Activated CD4-positive, alpha-beta T cell treated with anti-CD3 and anti-CD28 coated beads for 24 hours (primary cell): Measurements from ENCODE around the gene TSPAN10.

Source experiments
- DNase-seq, 2 donors: peaks; one replicate each; pipeline ENCODE4 v3.0.0-alpha.2; 2020; ENCODE audit warnings: low read depth in 2 of 2

The TSPAN10 gene

GRCh38 chr17:81687770-81688541 is 51.0 kb downstream of the TSPAN10 start:
- no peak for DNase-seq

DNA sequence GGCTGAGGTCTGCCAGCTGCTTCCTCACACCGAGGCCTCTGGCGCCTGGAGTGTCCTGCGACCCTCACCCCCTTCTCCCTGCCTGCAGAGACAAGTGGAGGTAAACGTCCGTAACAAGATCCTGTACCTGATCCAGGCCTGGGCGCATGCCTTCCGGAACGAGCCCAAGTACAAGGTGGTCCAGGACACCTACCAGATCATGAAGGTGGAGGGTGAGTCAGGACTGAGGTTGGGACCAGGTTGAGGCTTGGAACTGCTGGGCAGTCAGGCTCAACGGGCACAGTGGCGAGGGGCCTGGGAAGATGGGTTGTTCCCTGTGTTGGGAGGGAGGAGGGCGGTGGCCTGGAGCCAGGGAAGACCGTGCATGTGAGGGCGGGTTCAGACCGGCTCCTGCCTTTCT is 51.6 kb downstream of the TSPAN10 start:
- no peak for DNase-seq

- no peak for DNase-seq
Measured at GRCh38 chr17:81690066-81690465, 53.1 kb downstream of the TSPAN10 start.

GRCh38 chr17:81690549-81690948 is 53.6 kb downstream of the TSPAN10 start:
- DNase-seq: no peak

- no peak for DNase-seq
Measured at GRCh38 chr17:81691196-81691595, 54.2 kb downstream of the TSPAN10 start.

- no peak for DNase-seq
Measured at GRCh38 chr17:81691608-81692007, 54.6 kb downstream of the TSPAN10 start.

DNA sequence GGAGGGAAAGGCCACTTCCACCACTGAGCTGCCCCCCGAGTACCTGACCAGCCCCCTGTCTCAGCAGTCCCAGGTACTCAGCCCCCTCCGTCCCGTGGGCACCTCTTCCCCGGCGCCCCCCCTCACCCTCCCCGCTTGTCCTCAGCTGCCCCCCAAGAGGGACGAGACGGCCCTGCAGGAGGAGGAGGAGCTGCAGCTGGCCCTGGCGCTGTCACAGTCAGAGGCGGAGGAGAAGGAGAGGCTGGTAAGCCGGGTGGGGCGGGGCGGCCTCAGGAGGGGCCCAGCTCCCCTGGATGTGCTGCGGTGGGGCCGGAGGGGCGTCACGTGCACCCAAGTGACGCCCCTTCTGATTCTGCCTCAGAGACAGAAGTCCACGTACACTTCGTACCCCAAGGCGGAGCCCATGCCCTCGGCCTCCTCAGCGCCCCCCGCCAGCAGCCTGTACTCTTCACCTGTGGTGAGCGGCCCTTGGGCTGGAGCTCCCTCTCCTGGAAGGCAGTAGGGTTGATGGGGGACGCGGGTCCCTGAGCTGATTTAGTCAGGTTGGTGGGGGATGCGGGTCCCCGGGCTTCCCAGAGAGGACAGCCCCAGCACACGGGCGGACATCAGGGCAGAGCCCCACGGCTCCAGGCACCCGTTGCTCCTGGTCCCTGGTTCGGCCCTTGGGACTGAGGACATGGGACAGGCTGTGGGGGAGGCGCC is 56.7 kb downstream of the TSPAN10 start:
- DNase-seq: no peak

DNA sequence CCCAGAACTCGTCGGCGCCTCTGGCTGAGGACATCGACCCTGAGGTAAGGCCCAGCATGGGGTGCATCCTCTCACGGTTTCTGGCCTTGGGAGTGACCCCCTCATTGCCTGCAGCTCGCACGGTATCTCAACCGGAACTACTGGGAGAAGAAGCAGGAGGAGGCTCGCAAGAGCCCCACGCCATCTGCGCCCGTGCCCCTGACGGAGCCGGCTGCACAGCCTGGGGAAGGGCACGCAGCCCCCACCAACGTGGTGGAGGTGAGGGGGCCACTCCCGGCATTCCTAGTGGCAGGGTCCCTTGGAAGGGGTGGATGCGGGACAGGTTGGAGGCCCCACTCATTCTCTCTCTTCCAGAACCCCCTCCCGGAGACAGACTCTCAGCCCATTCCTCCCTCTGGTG is 57.8 kb downstream of the TSPAN10 start:
- DNase-seq: no peak

DNA sequence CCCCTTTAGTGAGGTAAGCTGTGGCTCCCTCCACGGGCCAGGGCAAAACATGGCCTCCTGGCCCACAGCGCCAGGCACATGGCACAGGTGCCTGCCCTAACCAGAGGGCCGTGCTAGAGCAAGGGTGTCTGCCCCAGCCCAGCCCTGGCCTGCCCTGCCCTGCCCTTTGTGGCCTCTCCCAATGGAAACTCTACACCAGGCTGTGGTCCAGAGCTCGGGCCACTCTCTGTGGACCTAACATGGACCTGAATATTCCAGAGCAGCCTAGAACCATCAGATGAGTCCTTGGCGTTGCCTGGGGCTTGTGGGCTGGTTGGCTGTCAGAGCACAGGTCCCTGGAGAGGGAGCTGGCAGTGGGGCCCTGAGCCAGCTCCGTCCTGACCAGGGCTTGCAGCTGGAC is 58.2 kb downstream of the TSPAN10 start:
- no peak for DNase-seq

DNA sequence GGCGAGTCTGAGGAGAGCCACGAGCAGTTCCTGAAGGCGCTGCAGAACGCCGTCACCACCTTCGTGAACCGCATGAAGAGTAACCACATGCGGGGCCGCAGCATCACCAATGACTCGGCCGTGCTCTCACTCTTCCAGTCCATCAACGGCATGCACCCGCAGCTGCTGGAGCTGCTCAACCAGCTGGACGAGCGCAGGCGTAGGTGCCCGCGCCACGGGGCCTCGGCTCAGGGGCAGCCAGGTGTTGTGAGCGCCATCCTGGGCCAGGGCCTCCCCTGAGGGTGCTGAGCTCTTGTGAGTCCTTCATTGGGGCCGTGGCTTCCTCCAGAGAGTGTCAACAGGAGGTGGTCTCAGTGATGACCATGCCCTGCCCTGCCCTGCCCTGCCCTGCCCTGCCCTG is 58.8 kb downstream of the TSPAN10 start:
- DNase-seq: no peak

- DNase-seq: no peak
Measured at GRCh38 chr17:81696218-81696941, 59.4 kb downstream of the TSPAN10 start.

DNA sequence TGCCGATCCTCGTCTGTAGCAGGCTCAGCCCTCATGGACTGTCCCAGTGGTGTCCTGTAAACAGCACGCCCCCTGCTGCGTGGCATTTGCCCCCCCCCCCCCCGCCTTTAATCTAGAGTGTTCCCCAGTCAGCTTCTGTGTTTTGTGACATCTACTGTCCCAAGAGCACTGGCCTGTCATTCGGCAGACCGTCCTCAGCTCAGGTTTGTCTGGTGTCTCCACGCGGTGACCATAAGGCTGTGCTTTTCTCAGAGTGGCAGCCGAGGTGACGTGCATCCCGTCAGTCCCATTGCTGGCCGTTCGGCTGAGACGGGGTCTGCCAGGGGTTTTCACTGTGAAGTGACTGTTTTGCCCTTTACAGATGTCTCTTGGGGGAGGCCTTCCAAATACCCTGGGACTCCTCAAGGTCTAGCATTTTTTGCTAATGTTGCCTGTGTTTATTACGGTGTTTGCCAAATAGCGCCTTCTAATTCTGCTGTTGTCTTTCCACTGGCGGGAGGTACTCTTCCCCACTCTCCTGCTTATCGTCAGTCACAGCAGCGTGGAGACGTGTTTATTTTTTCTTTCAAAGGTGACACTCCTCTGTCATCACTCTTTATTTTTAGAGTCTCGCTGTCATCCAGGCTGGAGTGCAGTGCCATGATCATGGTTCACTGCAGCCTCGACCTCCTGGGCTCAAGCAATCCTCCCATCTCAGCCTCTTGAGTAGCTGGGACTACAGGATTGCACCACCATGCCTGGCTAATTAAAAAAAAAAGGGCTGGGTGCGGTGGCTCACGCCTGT is 60.5 kb downstream of the TSPAN10 start:
- no peak for DNase-seq
